ENCODE results near the gene TMEM101. TPM values are rescaled to one million over a fixed set of nuclear protein-coding genes. Genes with fewer than 3 reads are reported as not detected.

TMEM101 gene
- total RNA-seq (ENCODE audit: unreplicated experiment): 22.6 TPM
- long read RNA-seq, transcript TMEM101-201 (4 exons, 1,536 nt): major isoform, 31 of 35 reads
- long read RNA-seq, partial matches to known transcripts: 2 of 35 reads
- long read RNA-seq, other reads (novel, unspliced or antisense): 2 of 35 reads

- peak; percentile 86 for DNase-seq
- H3K4me3 Mint-ChIP-seq (ENCODE audit: unreplicated experiment): peak within 1 kb of the TSS; percentile 100
- H3K27ac Mint-ChIP-seq (ENCODE audit: unreplicated experiment): peak within 1 kb of the TSS; percentile 99
- TF ChIP-seq, protein P1, sequence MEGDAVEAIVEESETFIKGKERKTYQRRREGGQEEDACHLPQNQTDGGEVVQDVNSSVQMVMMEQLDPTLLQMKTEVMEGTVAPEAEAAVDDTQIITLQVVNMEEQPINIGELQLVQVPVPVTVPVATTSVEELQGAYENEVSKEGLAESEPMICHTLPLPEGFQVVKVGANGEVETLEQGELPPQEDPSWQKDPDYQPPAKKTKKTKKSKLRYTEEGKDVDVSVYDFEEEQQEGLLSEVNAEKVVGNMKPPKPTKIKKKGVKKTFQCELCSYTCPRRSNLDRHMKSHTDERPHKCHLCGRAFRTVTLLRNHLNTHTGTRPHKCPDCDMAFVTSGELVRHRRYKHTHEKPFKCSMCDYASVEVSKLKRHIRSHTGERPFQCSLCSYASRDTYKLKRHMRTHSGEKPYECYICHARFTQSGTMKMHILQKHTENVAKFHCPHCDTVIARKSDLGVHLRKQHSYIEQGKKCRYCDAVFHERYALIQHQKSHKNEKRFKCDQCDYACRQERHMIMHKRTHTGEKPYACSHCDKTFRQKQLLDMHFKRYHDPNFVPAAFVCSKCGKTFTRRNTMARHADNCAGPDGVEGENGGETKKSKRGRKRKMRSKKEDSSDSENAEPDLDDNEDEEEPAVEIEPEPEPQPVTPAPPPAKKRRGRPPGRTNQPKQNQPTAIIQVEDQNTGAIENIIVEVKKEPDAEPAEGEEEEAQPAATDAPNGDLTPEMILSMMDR (IDR thresholded peaks at IDR 0.05; ENCODE audit: partially characterized antibody, unreplicated experiment): no peak
- peaks cover 6% of the 10 kb centered on the region for H3K27me3 Mint-ChIP-seq (ENCODE audit: unreplicated experiment)
- H3K36me3 Mint-ChIP-seq (ENCODE audit: unreplicated experiment): no peaks in the 10 kb centered on the region
- H3K9me3 Mint-ChIP-seq (ENCODE audit: unreplicated experiment): peaks cover 5% of the 10 kb centered on the region
- no peaks in the 10 kb centered on the region for H3K4me1 Mint-ChIP-seq (ENCODE audit: low read depth, unreplicated experiment)
Observed at GRCh38 chr17:44014437-44015172, at the start of gene TMEM101. TMEM101 (minus strand) TSS chr17:44014963; CDS start chr17:44014952, 11 bp downstream.

DNA sequence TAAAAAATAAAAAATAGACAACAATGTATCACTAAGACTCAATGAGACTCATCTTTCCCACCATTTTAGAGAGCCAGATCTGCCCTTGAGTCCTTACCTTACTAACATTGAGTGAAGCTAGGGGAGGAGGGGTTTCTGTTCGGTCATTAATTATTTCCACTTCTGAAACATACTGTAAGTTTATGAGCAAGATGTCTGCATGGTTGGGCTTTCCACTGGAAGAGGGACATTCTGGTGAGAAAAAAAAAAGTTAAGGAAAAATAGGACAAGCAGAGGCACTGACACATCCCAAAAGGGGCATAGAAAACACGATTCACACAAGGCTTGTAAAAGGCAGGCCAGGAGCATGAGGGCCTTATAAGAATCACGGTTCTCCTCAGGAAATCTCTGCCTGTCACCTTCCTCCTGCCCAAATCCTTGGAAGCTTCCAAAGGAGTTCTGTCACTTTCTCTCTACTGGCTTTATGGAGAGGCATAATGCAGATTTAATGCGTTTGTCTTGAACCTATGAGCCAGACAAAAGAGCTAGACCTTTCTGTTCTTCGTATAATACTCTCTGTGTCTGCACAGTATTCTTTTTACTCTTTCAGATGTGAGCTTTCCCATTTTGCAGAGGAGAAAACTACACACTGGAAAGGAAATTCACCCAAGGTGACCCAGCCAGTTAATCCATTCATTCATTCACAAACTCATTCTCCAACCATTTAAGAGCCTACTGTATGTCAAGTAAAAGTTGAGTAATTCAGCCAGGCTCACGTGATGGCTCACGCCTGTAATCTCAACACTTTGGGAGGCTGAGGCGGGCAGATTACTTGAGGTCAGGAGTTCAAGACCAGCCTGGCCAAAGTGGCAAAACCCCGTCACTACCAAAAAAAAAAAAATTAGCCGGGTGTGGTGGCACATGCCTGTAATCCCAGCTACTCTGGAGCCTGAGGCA lies 49.2 kb upstream of the TMEM101 start:
- no peak overlapping the region for H3K4me3 Mint-ChIP-seq (ENCODE audit: unreplicated experiment)
- H3K9me3 Mint-ChIP-seq (ENCODE audit: unreplicated experiment): peaks cover 3% of the 10 kb centered on the region

DNA sequence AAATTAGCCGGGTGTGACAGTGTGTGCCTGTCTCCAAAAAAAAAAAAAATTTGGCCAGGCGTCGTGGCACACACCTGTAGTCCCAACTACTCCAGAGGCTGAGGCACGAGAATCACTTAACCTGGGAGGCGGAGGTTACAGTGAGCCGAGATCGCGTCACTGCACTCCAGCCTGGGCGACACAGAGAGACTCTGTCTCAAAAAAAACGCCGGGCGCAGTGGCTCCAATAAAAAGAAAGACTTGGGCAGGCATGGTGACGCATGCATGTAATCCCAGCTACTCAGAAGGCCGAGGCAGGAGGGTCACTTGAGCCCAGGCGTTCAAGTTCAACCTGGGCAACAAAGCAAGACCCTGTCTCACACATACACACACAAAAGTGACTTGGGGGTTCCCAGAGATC lies 48.1 kb upstream of the TMEM101 start:
- Mint-ChIP-seq H3K4me1 (ENCODE audit: low read depth, unreplicated experiment) (peaks cover 5% of the 10 kb centered on the region), H3K27ac (ENCODE audit: unreplicated experiment) (no peak overlapping the region), H3K4me3 (ENCODE audit: unreplicated experiment) (no peak overlapping the region), H3K9me3 (ENCODE audit: unreplicated experiment) (no peaks in the 10 kb centered on the region), H3K36me3 (ENCODE audit: unreplicated experiment) (no peaks in the 10 kb centered on the region), H3K27me3 (ENCODE audit: unreplicated experiment) (peaks cover 2% of the 10 kb centered on the region)
- no peak for DNase-seq
- TF ChIP-seq, protein P1 (IDR thresholded peaks at IDR 0.05; ENCODE audit: partially characterized antibody, unreplicated experiment): no peak

More for the DNA sequence above, 49.2 kb upstream of the TMEM101 start:
- H3K4me1 Mint-ChIP-seq (ENCODE audit: low read depth, unreplicated experiment): peaks cover 5% of the 10 kb centered on the region
- H3K36me3 Mint-ChIP-seq (ENCODE audit: unreplicated experiment): no peaks in the 10 kb centered on the region
- H3K27ac Mint-ChIP-seq (ENCODE audit: unreplicated experiment): peak overlapping the region; percentile 67
- TF ChIP-seq, protein P1 (IDR thresholded peaks at IDR 0.05; ENCODE audit: partially characterized antibody, unreplicated experiment): no peak
- peaks cover 4% of the 10 kb centered on the region for H3K27me3 Mint-ChIP-seq (ENCODE audit: unreplicated experiment)
- DNase-seq: no peak

DNA sequence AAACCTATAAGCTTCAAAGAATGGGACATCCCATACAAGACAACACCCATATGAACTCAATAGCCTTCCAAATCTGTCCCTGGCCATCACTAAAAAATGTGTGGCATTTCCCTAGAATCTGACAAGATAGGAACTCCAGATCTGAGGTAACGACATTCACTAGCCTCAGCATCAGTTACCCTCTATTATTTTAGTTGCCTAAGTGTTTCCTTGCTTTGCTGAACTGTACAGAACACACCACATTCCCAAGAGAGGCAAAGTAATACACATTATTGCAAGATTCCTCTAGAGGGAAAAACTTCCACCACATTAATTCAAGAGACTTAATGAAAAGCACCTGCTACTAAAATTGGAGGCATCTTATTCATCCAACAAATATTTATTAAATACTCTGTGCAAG lies 46.7 kb upstream of the TMEM101 start:
- Mint-ChIP-seq H3K27me3 (ENCODE audit: unreplicated experiment) (peaks cover 2% of the 10 kb centered on the region), H3K36me3 (ENCODE audit: unreplicated experiment) (no peaks in the 10 kb centered on the region), H3K9me3 (ENCODE audit: unreplicated experiment) (no peaks in the 10 kb centered on the region), H3K27ac (ENCODE audit: unreplicated experiment) (no peak overlapping the region), H3K4me3 (ENCODE audit: unreplicated experiment) (no peak overlapping the region), H3K4me1 (ENCODE audit: low read depth, unreplicated experiment) (peaks cover 5% of the 10 kb centered on the region)
- DNase-seq: no peak
- TF ChIP-seq, protein P1 (IDR thresholded peaks at IDR 0.05; ENCODE audit: partially characterized antibody, unreplicated experiment): no peak
